ENCODE results near the gene KRT76. TPM values are rescaled to one million over a fixed set of nuclear protein-coding genes. Genes with fewer than 3 reads are reported as not detected.

The KRT76 gene
- total and polyA plus RNA-seq, 2 donors from 2014 or later = not detected

DNA sequence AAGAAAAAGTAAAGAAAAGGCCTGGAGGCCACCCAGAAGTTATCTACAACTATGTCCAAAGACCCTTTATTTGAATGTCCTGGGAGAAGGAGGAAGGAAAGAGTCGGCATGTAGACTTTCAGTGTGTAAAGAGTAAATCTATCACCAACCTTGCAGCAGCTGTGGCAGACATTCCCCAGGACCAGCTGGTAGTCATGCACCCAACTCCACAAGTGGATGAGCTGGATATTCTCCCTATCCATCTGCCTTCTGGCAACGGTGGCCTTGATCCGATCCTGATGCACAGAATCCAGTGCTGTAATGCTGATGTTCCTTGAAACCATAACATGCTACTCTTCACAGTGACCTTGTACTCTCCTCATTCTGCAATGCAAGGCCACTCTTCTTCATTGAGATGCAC, 27.3 kb downstream of the KRT76 start:
- no peak for FAIRE-seq
- H3K27me3 ChIP-seq (ENCODE audit: control insufficient read depth, insufficient read depth, low read length) = no peaks in the 10 kb centered on the region
- no peaks in the 10 kb centered on the region for H3K9me3 ChIP-seq (ENCODE audit: control insufficient read depth in 2 of 3, insufficient read depth in 1 of 3, low read length in 3 of 3)
- H3K9ac ChIP-seq (ENCODE audit: low read length in 3 of 3) = no peak overlapping the region
- peaks cover 0 to 7% (median 0%) of the 10 kb centered on the region in 3 donors for H3K4me1 ChIP-seq (ENCODE audit: control insufficient read depth in 2 of 3, insufficient read depth in 2 of 3, low read depth in 1 of 3, low read length in 3 of 3)
- DNase-seq = no peak
- H3K4me3 ChIP-seq (ENCODE audit: low read length in 3 of 3) = no peak overlapping the region
- TF ChIP-seq, protein P1, sequence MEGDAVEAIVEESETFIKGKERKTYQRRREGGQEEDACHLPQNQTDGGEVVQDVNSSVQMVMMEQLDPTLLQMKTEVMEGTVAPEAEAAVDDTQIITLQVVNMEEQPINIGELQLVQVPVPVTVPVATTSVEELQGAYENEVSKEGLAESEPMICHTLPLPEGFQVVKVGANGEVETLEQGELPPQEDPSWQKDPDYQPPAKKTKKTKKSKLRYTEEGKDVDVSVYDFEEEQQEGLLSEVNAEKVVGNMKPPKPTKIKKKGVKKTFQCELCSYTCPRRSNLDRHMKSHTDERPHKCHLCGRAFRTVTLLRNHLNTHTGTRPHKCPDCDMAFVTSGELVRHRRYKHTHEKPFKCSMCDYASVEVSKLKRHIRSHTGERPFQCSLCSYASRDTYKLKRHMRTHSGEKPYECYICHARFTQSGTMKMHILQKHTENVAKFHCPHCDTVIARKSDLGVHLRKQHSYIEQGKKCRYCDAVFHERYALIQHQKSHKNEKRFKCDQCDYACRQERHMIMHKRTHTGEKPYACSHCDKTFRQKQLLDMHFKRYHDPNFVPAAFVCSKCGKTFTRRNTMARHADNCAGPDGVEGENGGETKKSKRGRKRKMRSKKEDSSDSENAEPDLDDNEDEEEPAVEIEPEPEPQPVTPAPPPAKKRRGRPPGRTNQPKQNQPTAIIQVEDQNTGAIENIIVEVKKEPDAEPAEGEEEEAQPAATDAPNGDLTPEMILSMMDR (IDR thresholded peaks at IDR 0.05; ENCODE audit: borderline replicate concordance, extremely low read depth, insufficient read depth) = no peak
- no peaks in the 10 kb centered on the region for H3K36me3 ChIP-seq (ENCODE audit: control insufficient read depth in 2 of 3, insufficient read depth in 3 of 3, low read length in 3 of 3)
- intact Hi-C loops (cut with DNase I) = no loop called here
- H3K27ac ChIP-seq (ENCODE audit: low read depth in 2 of 2, low read length in 2 of 2) = no peak overlapping the region

DNA sequence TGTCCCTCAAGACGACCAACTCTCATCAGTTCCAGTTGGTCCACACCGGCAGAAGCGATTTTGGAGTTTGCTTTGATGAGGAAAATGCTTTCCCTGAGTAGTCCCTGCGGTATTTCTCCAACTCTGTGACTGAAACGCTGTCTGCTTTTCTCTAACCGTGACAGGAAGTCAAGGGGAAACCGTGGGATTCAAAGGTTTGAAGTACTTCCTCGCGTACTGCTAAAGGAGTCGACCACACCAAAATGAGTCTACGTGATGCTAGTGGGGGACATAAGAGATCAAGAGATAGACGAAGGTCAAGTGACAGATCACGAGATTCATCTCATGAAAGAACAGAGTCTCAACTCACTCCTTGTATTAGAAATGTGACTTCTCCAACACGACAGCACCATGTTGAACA, 28.6 kb downstream of the KRT76 start:
- DNase-seq (no peak), FAIRE-seq (no peak)
- Histone ChIP-seq H3K27me3 (ENCODE audit: control insufficient read depth, insufficient read depth, low read length) (no peaks in the 10 kb centered on the region), H3K27ac (ENCODE audit: low read depth in 2 of 2, low read length in 2 of 2) (no peak overlapping the region), H3K36me3 (ENCODE audit: control insufficient read depth in 2 of 3, insufficient read depth in 3 of 3, low read length in 3 of 3) (no peaks in the 10 kb centered on the region), H3K4me3 (ENCODE audit: low read length in 3 of 3) (no peak overlapping the region), H3K9ac (ENCODE audit: low read length in 3 of 3) (no peak overlapping the region), H3K4me1 (ENCODE audit: control insufficient read depth in 2 of 3, insufficient read depth in 2 of 3, low read depth in 1 of 3, low read length in 3 of 3) (peaks cover 0 to 4% (median 0%) of the 10 kb centered on the region in 3 donors), H3K9me3 (ENCODE audit: control insufficient read depth in 2 of 3, insufficient read depth in 1 of 3, low read length in 3 of 3) (no peaks in the 10 kb centered on the region)
- TF ChIP-seq, protein P1 (IDR thresholded peaks at IDR 0.05; ENCODE audit: borderline replicate concordance, extremely low read depth, insufficient read depth) = no peak
- intact Hi-C loops (cut with DNase I) = no loop called here

DNA sequence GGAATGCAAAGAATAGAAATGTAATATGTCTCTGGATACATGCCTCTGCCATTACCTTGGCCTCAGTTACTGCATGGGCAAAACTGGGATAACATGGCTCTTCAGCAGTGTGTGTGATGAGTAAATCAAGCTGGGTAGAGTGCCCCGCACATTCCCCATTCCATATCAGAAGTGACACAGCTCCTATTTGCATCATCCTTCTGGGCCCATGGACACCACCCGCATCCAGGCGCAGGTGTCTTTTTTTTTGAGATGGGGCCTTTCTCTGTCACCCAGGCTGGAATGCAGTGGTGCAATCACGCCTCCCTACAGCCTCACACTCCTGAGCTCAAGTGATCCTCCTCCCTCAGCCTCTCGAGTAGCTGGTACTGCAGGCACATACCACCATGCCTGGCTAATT, 31.6 kb downstream of the KRT76 start:
- Histone ChIP-seq H3K4me3 (ENCODE audit: low read length in 3 of 3) (no peak overlapping the region), H3K27ac (ENCODE audit: low read depth in 2 of 2, low read length in 2 of 2) (no peak overlapping the region), H3K9ac (ENCODE audit: low read length in 3 of 3) (no peak overlapping the region), H3K36me3 (ENCODE audit: control insufficient read depth in 2 of 3, insufficient read depth in 3 of 3, low read length in 3 of 3) (no peaks in the 10 kb centered on the region), H3K9me3 (ENCODE audit: control insufficient read depth in 2 of 3, insufficient read depth in 1 of 3, low read length in 3 of 3) (no peaks in the 10 kb centered on the region), H3K4me1 (ENCODE audit: control insufficient read depth in 2 of 3, insufficient read depth in 2 of 3, low read depth in 1 of 3, low read length in 3 of 3) (no peaks in the 10 kb centered on the region), H3K27me3 (ENCODE audit: control insufficient read depth, insufficient read depth, low read length) (no peaks in the 10 kb centered on the region)
- TF ChIP-seq, protein P1 (IDR thresholded peaks at IDR 0.05; ENCODE audit: borderline replicate concordance, extremely low read depth, insufficient read depth) = no peak
- no peak for FAIRE-seq
- intact Hi-C loops (cut with DNase I) = no loop called here
- no peak for DNase-seq

DNA sequence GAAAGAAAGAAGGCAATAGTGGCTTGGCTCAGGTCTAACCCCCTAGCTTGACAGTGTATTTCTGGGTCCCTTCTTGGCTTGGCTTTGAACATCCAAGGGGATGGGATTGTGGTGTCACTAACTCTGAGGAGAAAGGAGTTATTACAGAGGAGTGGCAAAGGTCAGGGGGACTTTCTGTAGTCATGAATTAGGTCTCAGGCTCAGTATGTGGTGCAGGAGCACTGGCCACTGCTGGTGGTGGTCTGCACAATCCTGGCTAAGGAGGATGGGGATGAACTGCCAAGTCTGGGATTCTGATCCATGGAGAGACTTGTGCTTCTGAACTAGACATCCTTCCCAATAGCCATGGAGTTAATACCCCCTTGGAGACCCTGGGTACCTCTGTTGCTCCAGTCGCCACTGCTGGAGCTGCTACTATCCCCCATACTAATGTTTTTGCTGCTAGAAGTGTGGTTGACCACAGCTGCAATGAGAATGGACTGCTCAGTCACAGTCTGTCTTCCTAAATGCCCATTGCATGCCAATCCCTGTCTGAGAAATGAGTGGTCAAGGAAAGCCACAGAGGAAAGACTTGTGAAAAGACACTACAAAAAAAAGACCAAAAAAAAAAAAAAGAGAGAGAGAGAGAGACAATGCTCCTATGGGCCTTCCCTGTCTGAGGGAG, 32.5 kb downstream of the KRT76 start:
- H3K4me1 ChIP-seq (ENCODE audit: control insufficient read depth in 2 of 3, insufficient read depth in 2 of 3, low read depth in 1 of 3, low read length in 3 of 3) = no peaks in the 10 kb centered on the region
- FAIRE-seq = no peak
- no peak for DNase-seq
- TF ChIP-seq, protein P1 (IDR thresholded peaks at IDR 0.05; ENCODE audit: borderline replicate concordance, extremely low read depth, insufficient read depth) = no peak
- H3K36me3 ChIP-seq (ENCODE audit: control insufficient read depth in 2 of 3, insufficient read depth in 3 of 3, low read length in 3 of 3) = no peaks in the 10 kb centered on the region
- no peak overlapping the region for H3K4me3 ChIP-seq (ENCODE audit: low read length in 3 of 3)
- H3K9me3 ChIP-seq (ENCODE audit: control insufficient read depth in 2 of 3, insufficient read depth in 1 of 3, low read length in 3 of 3) = no peaks in the 10 kb centered on the region
- H3K27ac ChIP-seq (ENCODE audit: low read depth in 2 of 2, low read length in 2 of 2) = no peak overlapping the region
- H3K27me3 ChIP-seq (ENCODE audit: control insufficient read depth, insufficient read depth, low read length) = no peaks in the 10 kb centered on the region
- intact Hi-C loops (cut with DNase I) = no loop called here
- H3K9ac ChIP-seq (ENCODE audit: low read length in 3 of 3) = no peak overlapping the region

Measured in kidney (tissue), 14 donors.